Endothelial cell of umbilical vein (primary cell): ENCODE data around the gene GAS2L2. TPM values are rescaled to one million over a fixed set of nuclear protein-coding genes. Genes with fewer than 3 reads are reported as not detected.

Experiments used
- BruUV-seq: library from RNA; stranded (reverse); fragments of 400-500 nt; replicated peaks from 2 replicates; lab custom pipeline; 2021; lab: Mats Ljungman, UMichigan
- CTCF ChIA-PET: fragments of 300-600, 350-600 bp; sonication (Branson Sonifier 250); formaldehyde crosslinking; loops from one replicate; lab custom pipeline; 2021; ENCODE audit warnings: antibody characterized with exemption, inconsistent platforms; lab: Charles Lee
- POLR2A ChIA-PET: fragments of 300-600, 350-600 bp; sonication (Branson Sonifier 250); formaldehyde crosslinking; loops from one replicate; lab custom pipeline; 2021; ENCODE audit warnings: antibody characterized with exemption, inconsistent platforms; lab: Charles Lee
- DNase-seq: peaks from one replicate; pipeline ENCODE4 v3.0.0-alpha.2; 2011; ENCODE audit warnings: low read depth, low spot score
- FAIRE-seq: peaks from 2 replicates; lab custom pipeline; 2011; peaks lifted over from hg19 to GRCh38; lab: Jason Lieb, UNC
- H2AFZ ChIP-seq: 2 replicates; pipeline ENCODE4 v1.6.0; 2012; ENCODE audit warnings: low read depth, low read length, control low read depth, inconsistent platforms
- H3K27ac ChIP-seq: 2 replicates; pipeline ENCODE4 v1.5.1; 2011; ENCODE audit warnings: low read depth, mild to moderate bottlenecking, control low read depth, low read length, moderate library complexity; ENCODE audit not compliant: insufficient read depth
- H3K27me3 ChIP-seq, 2 experiments: 2 replicates each; pipeline versions ENCODE4 v1.6.0 to v1.6.1; 2011; ENCODE audit warnings: low read length in 2 of 2, mixed read lengths in 1 of 2; ENCODE audit not compliant: control insufficient read depth in 2 of 2, insufficient read depth in 2 of 2
- H3K36me3 ChIP-seq, 2 experiments: 2 replicates in 1 of 2; 3 replicates in 1 of 2; pipeline ENCODE4 v1.5.1; 2011; ENCODE audit warnings: low read length in 2 of 2, mild to moderate bottlenecking in 1 of 2, moderate library complexity in 1 of 2; ENCODE audit not compliant: control insufficient read depth in 2 of 2, insufficient read depth in 2 of 2; ENCODE audit errors: extremely low read depth in 1 of 2
- H3K4me1 ChIP-seq: 3 replicates; pipeline ENCODE4 v1.5.1; 2011; ENCODE audit warnings: mild to moderate bottlenecking, low read length; ENCODE audit not compliant: control insufficient read depth, insufficient read depth; ENCODE audit errors: extremely low read depth
- H3K4me2 ChIP-seq: 2 replicates; pipeline ENCODE4 v1.6.1; 2011; ENCODE audit warnings: low read length, control low read depth, mixed read lengths; ENCODE audit not compliant: insufficient read depth
- H3K4me3 ChIP-seq, 3 experiments: fragments of 200-600 bp in 1 of 3; sonication (generic), shearing (Covaris generic) in 1 of 3; replicated peaks in 1 of 3; 2 replicates each; pipeline ENCODE4 v1.5.1; 2011 to 2016; ENCODE audit warnings: control low read depth in 3 of 3, low read length in 3 of 3, mild to moderate bottlenecking in 2 of 3, inconsistent platforms in 1 of 3, low read depth in 1 of 3, moderate library complexity in 1 of 3; ENCODE audit not compliant: insufficient read depth in 1 of 3
- H3K79me2 ChIP-seq: 2 replicates; pipeline ENCODE4 v1.6.0; 2012; ENCODE audit warnings: low read length, inconsistent platforms; ENCODE audit not compliant: control insufficient read depth, insufficient read depth
- H3K9ac ChIP-seq: replicated peaks from 2 replicates; pipeline ENCODE3; 2011; ENCODE audit warnings: low read length, control low read depth; ENCODE audit not compliant: insufficient read depth; ENCODE audit errors: extremely low read depth
- H3K9me1 ChIP-seq: replicated peaks from 3 replicates; pipeline ENCODE4 v1.6.0; 2011; ENCODE audit warnings: mild to moderate bottlenecking, low read length; ENCODE audit not compliant: control insufficient read depth, insufficient read depth; ENCODE audit errors: extremely low read depth
- H3K9me3 ChIP-seq: replicated peaks from 2 replicates; pipeline ENCODE4 v1.5.1; 2012; ENCODE audit warnings: low read length, inconsistent platforms; ENCODE audit not compliant: control insufficient read depth, insufficient read depth
- H4K20me1 ChIP-seq: replicated peaks from 2 replicates; pipeline ENCODE3; 2011; ENCODE audit warnings: mild to moderate bottlenecking, low read length; ENCODE audit not compliant: control insufficient read depth, insufficient read depth; ENCODE audit errors: extremely low read depth
- CTCF ChIP-seq, 2 donors: IDR thresholded peaks; 1 replicate in 1 of 2; 2 replicates in 1 of 2; pipeline ENCODE4 v1.5.1; 2011; ENCODE audit warnings: low read length in 2 of 2, mild to moderate bottlenecking in 2 of 2, moderate library complexity in 2 of 2, control low read depth in 1 of 2, inconsistent platforms in 1 of 2, low read depth in 1 of 2; ENCODE audit not compliant: insufficient read depth in 1 of 2; ENCODE audit errors: extremely low read depth in 1 of 2
- EZH2 ChIP-seq: IDR thresholded peaks from 2 replicates; pipeline ENCODE4 v1.6.1; 2012; ENCODE audit warnings: borderline replicate concordance, low read depth, mild to moderate bottlenecking, moderate library complexity, low read length, inconsistent platforms; ENCODE audit not compliant: severe bottlenecking
- FOS ChIP-seq: IDR thresholded peaks from 2 replicates; pipeline ENCODE4 v1.6.1; 2011; ENCODE audit warnings: mild to moderate bottlenecking, low read length, moderate library complexity, borderline replicate concordance; ENCODE audit not compliant: insufficient read depth
- GATA2 ChIP-seq: IDR thresholded peaks from 2 replicates; pipeline ENCODE4 v1.7.0; 2011; ENCODE audit warnings: low read depth, mild to moderate bottlenecking, moderate library complexity, mixed read lengths, low read length; ENCODE audit not compliant: insufficient read length, insufficient read depth
- MAX ChIP-seq: IDR thresholded peaks from 2 replicates; pipeline ENCODE4 v1.6.1; 2011; ENCODE audit not compliant: insufficient read depth, insufficient read length
- MYC ChIP-seq: IDR thresholded peaks from one replicate; pipeline ENCODE4 v1.6.1; 2011; ENCODE audit warnings: mild to moderate bottlenecking, low read depth, low read length
- POLR2A ChIP-seq: IDR thresholded peaks from 2 replicates; pipeline ENCODE4 v1.6.1; 2012; ENCODE audit warnings: low read depth, mild to moderate bottlenecking, control low read depth, low read length
- POLR2AphosphoS5 ChIP-seq: IDR thresholded peaks from 2 replicates; pipeline ENCODE4 v1.6.1; 2012; ENCODE audit warnings: low read depth, mild to moderate bottlenecking, control low read depth, low read length, moderate library complexity; ENCODE audit not compliant: insufficient read depth
- dilution Hi-C: fragments of 300-500 bp; cut with MboI; formaldehyde crosslinking; loops from one replicate; pipeline ENCODE4 v1.15.0; 2019; ENCODE audit warnings: low sequenced_read_pairs; ENCODE audit not compliant: extremely low pct_ligation_motif_present
- intact Hi-C: fragments of 100-400 bp; cut with micrococcal nuclease; formaldehyde crosslinking; loops from one replicate; pipeline ENCODE4 v1.10.0; 2022
- polyA plus RNA-seq, 4 experiments: library from polyadenylated mRNA; depleted of rRNA in 3 of 4; stranded (reverse) in 3 of 4; unstranded in 1 of 4; fragments of >200 nt; gene quantifications; 2 replicates each; pipeline versions ENCODE4 v1.2.1 to v1.2.3, GENCODE V29; 2011 to 2012; ENCODE audit warnings: missing spikeins in 1 of 4
- total RNA-seq: library from RNA; stranded (reverse); gene quantifications from 2 replicates; pipeline ENCODE4 v1.2.3, GENCODE V29; 2021

Gene GAS2L2
- total and polyA plus RNA-seq, 2 donors (not counting 3 experiments of a cell fraction or from before 2014, with no cell fraction given), result not detected

GRCh38 chr17:35743626-35744328 lies 9.3 kb downstream of the GAS2L2 start:
- dilution Hi-C loops, result loop anchor here (25.0 kb wide), 1 partner anchor 131 kb away; no protein-coding TSS in a partner anchor
- Histone ChIP-seq H4K20me1 (no peaks in the 10 kb centered on the region), H3K4me2 (no peak overlapping the region), H3K9me1 (no peaks in the 10 kb centered on the region), H2AFZ (no peak overlapping the region), H3K9me3 (no peaks in the 10 kb centered on the region), H3K79me2 (no peaks in the 10 kb centered on the region), H3K27ac (no peak overlapping the region), H3K36me3 (no peaks in the 10 kb centered on the region), H3K27me3 (peaks cover 27 to 37% of the 10 kb centered on the region in 2 experiments), H3K9ac (no peak overlapping the region), H3K4me3 (no peak overlapping the region), H3K4me1 (no peaks in the 10 kb centered on the region)
- intact Hi-C loops, result no loop called here
- ChIA-PET CTCF (interaction anchor here (0.9 to 1.5 kb wide), 3 partner anchors 21 to 204 kb away, joined by 4 to 10 read pairs (median 4); no protein-coding TSS in a partner anchor), POLR2A (no interaction called here)
- TF ChIP-seq FOS (no peak), POLR2A (no peak), MYC (no peak), EZH2 (no peak), GATA2 (no peak), MAX (no peak), POLR2AphosphoS5 (no peak), CTCF (IDR thresholded peaks at IDR 0.05; ENCODE audit: extremely low read depth in 1 of 2, insufficient read depth in 1 of 2, low read depth in 1 of 2, low read length in 2 of 2) (no peak)
- FAIRE-seq (no peak), DNase-seq (peak; percentile 30)
- BruUV-seq, result no TSS peak
